WTC11 (cell line): ENCODE results near the gene POLR2M. TPM values are rescaled to one million over a fixed set of nuclear protein-coding genes. Genes with fewer than 3 reads are reported as not detected.

Experiments
- ATAC-seq: fragments of 200-7000 bp; cut with Tn5 transposase; 2 replicates; pipeline ENCODE4 v1.10.0; 2021; ENCODE audit warnings: mild to moderate bottlenecking, moderate library complexity
- CTCF ChIA-PET: fragments of 300-600 bp; sonication (Branson Sonifier 250); formaldehyde crosslinking; loops from one replicate; lab custom pipeline; 2021; ENCODE audit warnings: antibody characterized with exemption; lab: Charles Lee
- POLR2A ChIA-PET: fragments of 350-600 bp; sonication (Branson Sonifier 250); formaldehyde crosslinking; loops from one replicate; lab custom pipeline; 2021; ENCODE audit warnings: antibody characterized with exemption; lab: Charles Lee
- DNase-seq: peaks from one replicate; pipeline ENCODE4 v3.0.0; 2021; ENCODE audit warnings: low spot score
- H3K27ac Mint-ChIP-seq: 2 replicates; pipeline ENCODE4 v1.8.0; 2021; ENCODE audit warnings: mixed read lengths
- H3K27me3 Mint-ChIP-seq: 2 replicates; pipeline ENCODE4 v1.8.0; 2021; ENCODE audit warnings: low read depth, mild to moderate bottlenecking, moderate library complexity, mixed read lengths
- H3K36me3 Mint-ChIP-seq: 2 replicates; pipeline ENCODE4 v1.8.0; 2021; ENCODE audit warnings: mixed read lengths
- H3K4me1 Mint-ChIP-seq: 2 replicates; pipeline ENCODE4 v1.8.0; 2022; ENCODE audit warnings: mixed read lengths
- H3K4me3 Mint-ChIP-seq: 2 replicates; pipeline ENCODE4 v1.8.0; 2021; ENCODE audit warnings: mild to moderate bottlenecking, moderate library complexity, mixed read lengths
- H3K9me3 Mint-ChIP-seq: 2 replicates; pipeline ENCODE4 v1.8.0; 2021; ENCODE audit warnings: mixed read lengths
- AFF4 ChIP-seq: sonication (generic); formaldehyde crosslinking; IDR thresholded peaks from 2 replicates; pipeline ENCODE4 v1.8.1; 2023; ENCODE audit warnings: mild to moderate bottlenecking, missing genetic modification reagents, borderline replicate concordance
- FOXK1 ChIP-seq: sonication (generic); formaldehyde crosslinking; IDR thresholded peaks from 2 replicates; pipeline ENCODE4 v1.8.0; 2022; ENCODE audit warnings: mild to moderate bottlenecking, moderate library complexity, missing genetic modification reagents
- GTF2I ChIP-seq: fragments of 250-450 bp; sonication (Bioruptor Pico); conservative IDR thresholded peaks from 2 replicates; pipeline ENCODE4 v1.4.0; 2021; ENCODE audit warnings: mild to moderate bottlenecking
- NFYB ChIP-seq: sonication (generic); formaldehyde crosslinking; conservative IDR thresholded peaks from 2 replicates; pipeline ENCODE4 v1.8.0; 2022; ENCODE audit warnings: low read depth, missing genetic modification reagents
- STAT6 ChIP-seq: sonication (generic); formaldehyde crosslinking; conservative IDR thresholded peaks from 2 replicates; pipeline ENCODE4 v1.8.1; 2023; ENCODE audit warnings: mild to moderate bottlenecking, low read depth, missing genetic modification reagents, moderate library complexity
- ZNF138 ChIP-seq: sonication (generic); formaldehyde crosslinking; conservative IDR thresholded peaks from 2 replicates; pipeline ENCODE4 v1.8.1; 2022; ENCODE audit warnings: mild to moderate bottlenecking, moderate library complexity, missing genetic modification reagents
- ZNF281 ChIP-seq: sonication (generic); formaldehyde crosslinking; IDR thresholded peaks from 2 replicates; pipeline ENCODE4 v1.8.0; 2023; ENCODE audit warnings: mild to moderate bottlenecking, missing genetic modification reagents
- ZNF423 ChIP-seq: fragments of 250-450 bp; sonication (Bioruptor Pico); IDR thresholded peaks from 2 replicates; pipeline ENCODE4 v2.1.2; 2022; ENCODE audit warnings: mild to moderate bottlenecking, moderate library complexity
- ZNF532 ChIP-seq: fragments of 250-450 bp; sonication (Bioruptor Pico); IDR thresholded peaks from 2 replicates; pipeline ENCODE4 v1.9.0; 2021; ENCODE audit warnings: mild to moderate bottlenecking, borderline replicate concordance
- total RNA-seq: library from RNA; stranded (reverse); gene quantifications from 3 replicates; pipeline ENCODE4 v1.2.3, GENCODE V29; 2021
- TF ChIP-seq, protein P1 (sequence below): sonication (generic); formaldehyde crosslinking; IDR thresholded peaks from 2 replicates; pipeline ENCODE4 v1.8.1; 2023; ENCODE audit warnings: mild to moderate bottlenecking, missing genetic modification reagents
- TF ChIP-seq, protein P2 (sequence below): fragments of 250-450 bp; sonication (Bioruptor Pico); IDR thresholded peaks from 2 replicates; pipeline ENCODE4 v2.1.2; 2022; ENCODE audit warnings: mild to moderate bottlenecking, moderate library complexity
- TF ChIP-seq, protein P3 (sequence below): sonication (generic); formaldehyde crosslinking; IDR thresholded peaks from 2 replicates; pipeline ENCODE4 v1.8.1; 2022; ENCODE audit warnings: low read depth, missing genetic modification reagents, borderline replicate concordance

POLR2M gene
- total RNA-seq, 1 experiment from 2014 or later = 84.4 TPM

GRCh38 chr15:57697588-57697987 lies 8.9 kb upstream of the POLR2M start (continued):
- TF ChIP-seq, protein P1, sequence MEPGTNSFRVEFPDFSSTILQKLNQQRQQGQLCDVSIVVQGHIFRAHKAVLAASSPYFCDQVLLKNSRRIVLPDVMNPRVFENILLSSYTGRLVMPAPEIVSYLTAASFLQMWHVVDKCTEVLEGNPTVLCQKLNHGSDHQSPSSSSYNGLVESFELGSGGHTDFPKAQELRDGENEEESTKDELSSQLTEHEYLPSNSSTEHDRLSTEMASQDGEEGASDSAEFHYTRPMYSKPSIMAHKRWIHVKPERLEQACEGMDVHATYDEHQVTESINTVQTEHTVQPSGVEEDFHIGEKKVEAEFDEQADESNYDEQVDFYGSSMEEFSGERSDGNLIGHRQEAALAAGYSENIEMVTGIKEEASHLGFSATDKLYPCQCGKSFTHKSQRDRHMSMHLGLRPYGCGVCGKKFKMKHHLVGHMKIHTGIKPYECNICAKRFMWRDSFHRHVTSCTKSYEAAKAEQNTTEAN = no peak
- no peak for TF ChIP-seq NFYB (CRISPR knock-in tag)

DNA sequence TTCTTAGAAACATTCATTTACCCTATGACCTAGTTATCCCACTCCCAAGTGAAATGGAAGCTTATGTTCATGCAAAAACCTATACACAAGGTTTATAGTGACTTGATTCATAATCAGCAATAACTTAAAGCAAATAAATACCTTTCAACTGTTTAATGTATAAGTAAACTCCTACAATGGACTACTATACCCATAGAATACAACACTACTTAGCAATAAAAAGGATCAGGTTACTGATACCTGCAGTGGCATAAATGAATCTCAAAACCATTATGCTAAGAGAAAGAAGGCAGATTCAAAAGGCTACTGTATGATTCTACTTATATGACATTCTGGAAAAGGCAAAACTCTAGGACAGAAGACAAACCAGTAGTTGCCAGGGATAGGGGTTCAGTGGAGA lies 8.3 kb upstream of the POLR2M start:
- TF ChIP-seq FOXK1 (CRISPR knock-in tag) (no peak), GTF2I (CRISPR knock-in tag) (no peak), AFF4 (no peak)
- TF ChIP-seq, protein P2, sequence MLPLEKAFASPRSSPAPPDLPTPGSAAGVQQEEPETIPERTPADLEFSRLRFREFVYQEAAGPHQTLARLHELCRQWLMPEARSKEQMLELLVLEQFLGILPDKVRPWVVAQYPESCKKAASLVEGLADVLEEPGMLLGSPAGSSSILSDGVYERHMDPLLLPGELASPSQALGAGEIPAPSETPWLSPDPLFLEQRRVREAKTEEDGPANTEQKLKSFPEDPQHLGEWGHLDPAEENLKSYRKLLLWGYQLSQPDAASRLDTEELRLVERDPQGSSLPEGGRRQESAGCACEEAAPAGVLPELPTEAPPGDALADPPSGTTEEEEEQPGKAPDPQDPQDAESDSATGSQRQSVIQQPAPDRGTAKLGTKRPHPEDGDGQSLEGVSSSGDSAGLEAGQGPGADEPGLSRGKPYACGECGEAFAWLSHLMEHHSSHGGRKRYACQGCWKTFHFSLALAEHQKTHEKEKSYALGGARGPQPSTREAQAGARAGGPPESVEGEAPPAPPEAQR (CRISPR knock-in tag) = no peak
- TF ChIP-seq, protein P1 = no peak
- Mint-ChIP-seq H3K9me3 (no peaks in the 10 kb centered on the region), H3K27ac (no peak overlapping the region), H3K36me3 (no peaks in the 10 kb centered on the region), H3K4me3 (no peak overlapping the region), H3K4me1 (no peaks in the 10 kb centered on the region), H3K27me3 (peaks cover 40% of the 10 kb centered on the region)
- ChIA-PET POLR2A (no interaction called here), CTCF (interaction anchor here (1.9 kb wide), 1 partner anchor 138 kb away, joined by 4 read pairs; no protein-coding TSS in a partner anchor)
- no peak for ATAC-seq
- DNase-seq = no peak

DNA sequence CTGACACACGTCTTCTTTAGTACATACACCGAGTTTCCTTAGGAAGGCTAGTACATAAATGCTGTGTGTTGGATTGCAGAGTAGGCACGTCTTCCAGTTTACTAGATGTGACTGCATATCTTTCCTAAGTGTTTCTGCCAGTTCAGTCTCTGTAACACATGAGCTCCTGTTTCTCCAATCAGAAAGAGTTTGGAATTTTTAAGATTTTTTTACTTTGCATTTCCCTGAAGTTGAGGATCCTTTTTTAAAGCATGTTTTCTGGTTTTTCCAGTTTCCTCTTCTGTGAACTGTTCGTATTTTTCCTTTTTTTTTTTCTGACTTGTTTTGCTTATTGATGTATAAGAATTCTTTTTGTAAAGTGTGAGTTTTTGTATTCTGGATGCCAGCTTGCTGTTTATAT lies 7.5 kb upstream of the POLR2M start:
- Mint-ChIP-seq H3K27ac (no peak overlapping the region), H3K27me3 (peaks cover 46% of the 10 kb centered on the region)
- POLR2A ChIA-PET = no interaction called here
- TF ChIP-seq ZNF138 (CRISPR knock-in tag) (no peak), STAT6 (CRISPR knock-in tag) (no peak), ZNF281 (CRISPR knock-in tag) (no peak), ZNF423 (no peak), ZNF532 (CRISPR knock-in tag) (no peak)
- TF ChIP-seq, protein P3, sequence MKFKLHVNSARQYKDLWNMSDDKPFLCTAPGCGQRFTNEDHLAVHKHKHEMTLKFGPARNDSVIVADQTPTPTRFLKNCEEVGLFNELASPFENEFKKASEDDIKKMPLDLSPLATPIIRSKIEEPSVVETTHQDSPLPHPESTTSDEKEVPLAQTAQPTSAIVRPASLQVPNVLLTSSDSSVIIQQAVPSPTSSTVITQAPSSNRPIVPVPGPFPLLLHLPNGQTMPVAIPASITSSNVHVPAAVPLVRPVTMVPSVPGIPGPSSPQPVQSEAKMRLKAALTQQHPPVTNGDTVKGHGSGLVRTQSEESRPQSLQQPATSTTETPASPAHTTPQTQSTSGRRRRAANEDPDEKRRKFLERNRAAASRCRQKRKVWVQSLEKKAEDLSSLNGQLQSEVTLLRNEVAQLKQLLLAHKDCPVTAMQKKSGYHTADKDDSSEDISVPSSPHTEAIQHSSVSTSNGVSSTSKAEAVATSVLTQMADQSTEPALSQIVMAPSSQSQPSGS (CRISPR knock-in tag) = no peak

More for the DNA sequence above, 7.5 kb upstream of the POLR2M start:
- Mint-ChIP-seq H3K36me3 (no peaks in the 10 kb centered on the region), H3K4me3 (no peak overlapping the region), H3K4me1 (no peaks in the 10 kb centered on the region), H3K9me3 (no peaks in the 10 kb centered on the region)
- CTCF ChIA-PET = no interaction called here
- DNase-seq (no peak), ATAC-seq (no peak)
